Measurements from ENCODE around the gene GDPGP1. TPM values are rescaled to one million over a fixed set of nuclear protein-coding genes. Genes with fewer than 3 reads are reported as not detected.
A peak's percentile ranks its signal among the peaks of the same experiment; 100 is the strongest.

The GDPGP1 gene
- polyA plus RNA-seq, 1 donor (not counting 4 experiments of a cell fraction or from before 2014, with no cell fraction given) = 0.92 TPM

GRCh38 chr15:90194655-90195054 is 39.4 kb upstream of the GDPGP1 start:
- Histone ChIP-seq H2AFZ (ENCODE audit: control insufficient read depth, low read length) (no peak overlapping the region), H3K36me3 (ENCODE audit: control insufficient read depth in 2 of 2, extremely low read depth in 1 of 2, insufficient read depth in 2 of 2, low read length in 2 of 2) (peaks cover 0 to 3% of the 10 kb centered on the region in 2 experiments), H3K27me3 (ENCODE audit: control insufficient read depth, extremely low read depth, insufficient read depth, low read length) (no peaks in the 10 kb centered on the region), H4K20me1 (ENCODE audit: control insufficient read depth, extremely low read depth, insufficient read depth, low read length) (no peaks in the 10 kb centered on the region), H3K79me2 (ENCODE audit: control insufficient read depth, insufficient read depth, low read length) (peaks cover 40% of the 10 kb centered on the region), H3K4me1 (ENCODE audit: control insufficient read depth, extremely low read depth, insufficient read depth, low read length) (peaks cover 46% of the 10 kb centered on the region), H3K4me2 (ENCODE audit: control insufficient read depth, extremely low read depth, insufficient read depth, low read depth, low read length) (no peak overlapping the region), H3K9ac (ENCODE audit: control insufficient read depth, extremely low read depth, insufficient read depth, low read length) (no peak overlapping the region), H3K4me3 (ENCODE audit: control insufficient read depth in 2 of 3, extremely low read depth in 1 of 3, insufficient read depth in 2 of 3, low read depth in 1 of 3, low read length in 3 of 3) (no peak overlapping the region), H3K9me1 (ENCODE audit: control insufficient read depth, extremely low read depth, insufficient read depth, low read length) (peaks cover 2% of the 10 kb centered on the region), H3K9me3 (ENCODE audit: control insufficient read depth, low read depth, low read length) (no peaks in the 10 kb centered on the region), H3K27ac (ENCODE audit: control insufficient read depth, insufficient read depth, low read length) (no peak overlapping the region)
- FAIRE-seq (no peak), DNase-seq (ENCODE audit: low read depth, low spot score) (no peak)
- TF ChIP-seq EZH2 (IDR thresholded peaks at IDR 0.05; ENCODE audit: low read length) (no peak), CTCF (optimal IDR thresholded peaks at IDR 0.05 in 1 of 3, IDR thresholded peaks at IDR 0.05 in 1 of 3, conservative IDR thresholded peaks at IDR 0.05 in 1 of 3; ENCODE audit: extremely low read depth in 1 of 3, insufficient read depth in 2 of 3, low read length in 3 of 3) (no peak)
- dilution Hi-C loops (cut with MboI; ENCODE audit: extremely low pct_ligation_motif_present, low sequenced_read_pairs) = no loop called here

GRCh38 chr15:90200534-90201129 is 33.4 kb upstream of the GDPGP1 start:
- H3K9ac ChIP-seq (ENCODE audit: control insufficient read depth, extremely low read depth, insufficient read depth, low read length) = peak overlapping the region; percentile 80
- peaks cover 6 to 23% of the 10 kb centered on the region in 2 experiments for H3K36me3 ChIP-seq (ENCODE audit: control insufficient read depth in 2 of 2, extremely low read depth in 1 of 2, insufficient read depth in 2 of 2, low read length in 2 of 2)
- peak overlapping the region; percentile 81 to 99 (median 82) for H3K4me3 ChIP-seq (ENCODE audit: control insufficient read depth in 2 of 3, extremely low read depth in 1 of 3, insufficient read depth in 2 of 3, low read depth in 1 of 3, low read length in 3 of 3)
- peaks cover 56% of the 10 kb centered on the region for H3K79me2 ChIP-seq (ENCODE audit: control insufficient read depth, insufficient read depth, low read length)
- TF ChIP-seq EZH2 (IDR thresholded peaks at IDR 0.05; ENCODE audit: low read length) (no peak), CTCF (optimal IDR thresholded peaks at IDR 0.05 in 1 of 3, IDR thresholded peaks at IDR 0.05 in 1 of 3, conservative IDR thresholded peaks at IDR 0.05 in 1 of 3; ENCODE audit: extremely low read depth in 1 of 3, insufficient read depth in 2 of 3, low read length in 3 of 3) (no peak)
- peaks cover 8% of the 10 kb centered on the region for H3K9me1 ChIP-seq (ENCODE audit: control insufficient read depth, extremely low read depth, insufficient read depth, low read length)
- no peaks in the 10 kb centered on the region for H3K9me3 ChIP-seq (ENCODE audit: control insufficient read depth, low read depth, low read length)
- dilution Hi-C loops (cut with MboI; ENCODE audit: extremely low pct_ligation_motif_present, low sequenced_read_pairs) = no loop called here
- H3K4me2 ChIP-seq (ENCODE audit: control insufficient read depth, extremely low read depth, insufficient read depth, low read depth, low read length) = peak overlapping the region; percentile 94
- peaks cover 3% of the 10 kb centered on the region for H4K20me1 ChIP-seq (ENCODE audit: control insufficient read depth, extremely low read depth, insufficient read depth, low read length)
- DNase-seq (ENCODE audit: low read depth, low spot score) = no peak
- H2AFZ ChIP-seq (ENCODE audit: control insufficient read depth, low read length) = no peak overlapping the region
- H3K27ac ChIP-seq (ENCODE audit: control insufficient read depth, insufficient read depth, low read length) = peak overlapping the region; percentile 67
- H3K4me1 ChIP-seq (ENCODE audit: control insufficient read depth, extremely low read depth, insufficient read depth, low read length) = peaks cover 40% of the 10 kb centered on the region
- FAIRE-seq = no peak
- no peaks in the 10 kb centered on the region for H3K27me3 ChIP-seq (ENCODE audit: control insufficient read depth, extremely low read depth, insufficient read depth, low read length)

Data from keratinocyte (primary cell).